SK-N-SH (cell line): ENCODE data around the gene PFKM. TPM values are rescaled to one million over a fixed set of nuclear protein-coding genes. Genes with fewer than 3 reads are reported as not detected.

Experiments used
- CTCF ChIA-PET: fragments of 300-600, 350-600 bp; formaldehyde crosslinking; extraction: SDS; loops from one replicate; lab custom pipeline; 2021; lab: Yijun Ruan, JAX
- POLR2A ChIA-PET: fragments of 350-600 bp; sonication (Branson Sonifier 250); formaldehyde crosslinking; extraction: SDS; loops from one replicate; lab custom pipeline; 2020; ENCODE audit warnings: antibody characterized with exemption, inconsistent platforms; lab: Yijun Ruan, JAX
- DNase-seq: peaks from one replicate; pipeline ENCODE4 v3.0.0; 2012
- H2AFZ ChIP-seq: fragments of 200-600 bp; sonication (generic); 2 replicates; pipeline ENCODE4 v1.8.1; 2016; ENCODE audit warnings: antibody characterized with exemption, mild to moderate bottlenecking, low read depth
- H3F3A ChIP-seq: fragments of 200-600 bp; sonication (generic); replicated peaks from 2 replicates; pipeline ENCODE3; 2016; ENCODE audit warnings: antibody characterized with exemption, mild to moderate bottlenecking; ENCODE audit not compliant: insufficient read depth
- H3K27ac ChIP-seq, 2 experiments: fragments of 200-500 bp in 1 of 2; fragments of 200-600 bp in 1 of 2; sonication (Bioruptor generic) in 1 of 2; sonication (generic), shearing (Covaris generic) in 1 of 2; 2 replicates each; pipeline versions ENCODE4 v1.5.1 to v1.6.1; 2014 to 2016; ENCODE audit warnings: low read depth in 2 of 2, inconsistent platforms in 1 of 2, low read length in 1 of 2, mild to moderate bottlenecking in 1 of 2, mixed read lengths in 1 of 2
- H3K27me3 ChIP-seq: fragments of 200-600 bp; sonication (generic), shearing (Covaris generic); 2 replicates; pipeline ENCODE4 v1.6.1; 2016; ENCODE audit warnings: mixed run types; ENCODE audit not compliant: insufficient read depth
- H3K36me3 ChIP-seq, 2 experiments: fragments of 200-500 bp in 1 of 2; fragments of 200-600 bp in 1 of 2; sonication (Bioruptor generic) in 1 of 2; sonication (generic) in 1 of 2; replicated peaks in 1 of 2; 2 replicates each; pipeline versions ENCODE3 to v1.5.1; 2014 to 2016; ENCODE audit warnings: low read length in 1 of 2, mild to moderate bottlenecking in 1 of 2; ENCODE audit not compliant: insufficient read depth in 2 of 2, control insufficient read depth in 1 of 2
- H3K4me1 ChIP-seq, 2 experiments: fragments of 200-500 bp in 1 of 2; fragments of 200-600 bp in 1 of 2; sonication (Bioruptor generic) in 1 of 2; sonication (generic), shearing (Covaris generic) in 1 of 2; 2 replicates each; pipeline versions ENCODE4 v1.5.1 to v1.6.1; 2014 to 2016; ENCODE audit warnings: low read depth in 1 of 2, low read length in 1 of 2, mixed run types in 1 of 2; ENCODE audit not compliant: insufficient read depth in 2 of 2, control insufficient read depth in 1 of 2
- H3K4me2 ChIP-seq: fragments of 200-600 bp; sonication (generic), shearing (Covaris generic); 2 replicates; pipeline ENCODE4 v1.6.1; 2017; ENCODE audit warnings: mixed run types
- H3K4me3 ChIP-seq, 2 experiments: fragments of 200-500 bp in 1 of 2; fragments of 200-600 bp in 1 of 2; sonication (Bioruptor generic) in 1 of 2; sonication (generic), shearing (Covaris generic) in 1 of 2; 2 replicates each; pipeline versions ENCODE4 v1.5.1 to v1.8.1; 2014 to 2016; ENCODE audit warnings: low read depth in 2 of 2, inconsistent platforms in 1 of 2, low read length in 1 of 2, mild to moderate bottlenecking in 1 of 2, mixed read lengths in 1 of 2, moderate library complexity in 1 of 2
- H3K79me2 ChIP-seq: fragments of 200-600 bp; sonication (generic); 2 replicates; pipeline ENCODE4 v1.8.1; 2017; ENCODE audit warnings: mild to moderate bottlenecking; ENCODE audit not compliant: insufficient read depth
- H3K9ac ChIP-seq: fragments of 200-600 bp; sonication (generic); 2 replicates; pipeline ENCODE4 v1.6.1; 2017; ENCODE audit warnings: mixed run types
- H3K9me2 ChIP-seq: fragments of 200-600 bp; sonication (generic); 2 replicates; pipeline ENCODE4 v1.6.1; 2017; ENCODE audit warnings: mixed run types
- H3K9me3 ChIP-seq: fragments of 200-600 bp; sonication (generic); 2 replicates; pipeline ENCODE4 v1.6.1; 2017; ENCODE audit warnings: mixed run types, mild to moderate bottlenecking, moderate library complexity
- H4K20me1 ChIP-seq: fragments of 200-600 bp; sonication (generic); 2 replicates; pipeline ENCODE4 v1.6.1; 2017; ENCODE audit warnings: mild to moderate bottlenecking, mixed run types; ENCODE audit not compliant: insufficient read depth
- EZH2phosphoT487 ChIP-seq: fragments of 200-600 bp; sonication (generic); IDR thresholded peaks from 2 replicates; pipeline ENCODE4 v1.6.1; 2017; ENCODE audit warnings: low read depth, mixed run types, mild to moderate bottlenecking, antibody characterized with exemption, moderate library complexity, borderline replicate concordance
- FOSL2 ChIP-seq: IDR thresholded peaks from 2 replicates; pipeline ENCODE4 v1.4.0; 2012; ENCODE audit warnings: low read depth, mild to moderate bottlenecking, moderate library complexity, borderline replicate concordance
- GABPA ChIP-seq: IDR thresholded peaks from 2 replicates; pipeline ENCODE4 v1.4.0; 2012; ENCODE audit warnings: low read depth, mild to moderate bottlenecking
- GATA2 ChIP-seq: sonication (generic); formaldehyde crosslinking; IDR thresholded peaks from 2 replicates; pipeline ENCODE4 v1.5.0; 2020; ENCODE audit warnings: mild to moderate bottlenecking, missing genetic modification reagents
- MEF2A ChIP-seq: IDR thresholded peaks from 2 replicates; pipeline ENCODE4 v1.4.0; 2012; ENCODE audit warnings: low read depth, borderline replicate concordance
- MXI1 ChIP-seq: IDR thresholded peaks from 2 replicates; pipeline ENCODE4 v1.6.1; 2012; ENCODE audit warnings: mild to moderate bottlenecking, low read depth, low read length, improper control_type of control experiment
- POLR2AphosphoS5 ChIP-seq: IDR thresholded peaks from 2 replicates; pipeline ENCODE4 v1.6.1; 2012; ENCODE audit warnings: low read depth, low read length
- RAD21 ChIP-seq: IDR thresholded peaks from 2 replicates; pipeline ENCODE4 v1.6.1; 2012; ENCODE audit warnings: mild to moderate bottlenecking, low read length
- RCOR1 ChIP-seq: fragments of 150-350 bp; IDR thresholded peaks from 2 replicates; pipeline ENCODE4 v1.6.1; 2017; ENCODE audit warnings: antibody characterized with exemption, low read length
- RFX5 ChIP-seq: IDR thresholded peaks from 2 replicates; pipeline ENCODE4 v1.6.1; 2012; ENCODE audit warnings: mild to moderate bottlenecking, improper control_type of control experiment, low read length
- RXRA ChIP-seq: IDR thresholded peaks from 2 replicates; pipeline ENCODE4 v1.4.0; 2012; ENCODE audit warnings: low read depth, mild to moderate bottlenecking, borderline replicate concordance
- SMC3 ChIP-seq: IDR thresholded peaks from 2 replicates; pipeline ENCODE4 v1.6.1; 2012; ENCODE audit warnings: low read depth, low read length, improper control_type of control experiment
- TAF1 ChIP-seq: IDR thresholded peaks from 2 replicates; pipeline ENCODE4 v1.6.1; 2012; ENCODE audit warnings: low read depth, mild to moderate bottlenecking, low read length, moderate library complexity, borderline replicate concordance
- TCF12 ChIP-seq: IDR thresholded peaks from 2 replicates; pipeline ENCODE4 v1.4.0; 2012
- TEAD4 ChIP-seq: IDR thresholded peaks from 2 replicates; pipeline ENCODE4 v1.4.0; 2012; ENCODE audit warnings: mild to moderate bottlenecking, borderline replicate concordance; ENCODE audit not compliant: insufficient read depth
- WGBS: methylation state at CpG from one replicate; pipeline ENCODE4 v1.1.6; 2017; ENCODE audit warnings: low lambda C conversion rate; 5-methylcytosine and 5-hydroxymethylcytosine counted together
- polyA plus RNA-seq, 3 experiments: library from polyadenylated mRNA; depleted of rRNA; stranded (reverse); fragments of >200 nt; gene quantifications; 2 replicates each; pipeline ENCODE4 v1.2.3, GENCODE V29; 2012
- TF ChIP-seq, protein P1 (sequence below): fragments of 150-350 bp; IDR thresholded peaks from 2 replicates; pipeline ENCODE4 v1.6.1; 2016; ENCODE audit warnings: mild to moderate bottlenecking, low read depth, low read length
- TF ChIP-seq, protein P2 (sequence below): fragments of 200-600 bp; sonication (generic); IDR thresholded peaks from 2 replicates; pipeline ENCODE4 v1.6.1; 2017; ENCODE audit warnings: antibody characterized with exemption, mild to moderate bottlenecking, moderate library complexity

Gene PFKM
- polyA plus RNA-seq, 1 of the 3 experiments (the other 2 are of a cell fraction): 85.0 TPM

DNA sequence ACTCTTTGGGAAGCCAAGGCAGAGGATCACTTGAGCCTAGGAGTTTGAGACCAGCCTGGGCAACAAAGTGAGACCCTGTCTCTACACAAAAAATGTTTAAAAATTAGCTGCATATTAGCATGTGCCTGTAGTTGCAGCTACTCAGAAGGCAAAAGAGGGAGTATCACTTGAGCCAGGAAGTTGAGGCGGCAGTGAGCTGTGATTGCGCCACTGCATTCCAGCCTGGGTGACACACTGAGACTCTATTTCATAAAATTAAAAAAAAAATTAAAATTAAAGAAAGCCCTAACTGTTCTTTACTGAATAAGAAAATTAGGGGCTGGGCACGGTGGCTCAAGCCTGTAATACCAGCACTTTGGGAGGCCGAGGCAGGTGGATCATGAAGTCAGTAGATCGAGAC, 40.3 kb upstream of the PFKM start:
- Histone ChIP-seq H3F3A (no peaks in the 10 kb centered on the region), H2AFZ (no peak overlapping the region), H3K27me3 (no peaks in the 10 kb centered on the region), H3K9me2 (no peaks in the 10 kb centered on the region), H4K20me1 (no peaks in the 10 kb centered on the region), H3K4me1 (no peaks in the 10 kb centered on the region), H3K9me3 (0 out of 2 replicates have a peak, but pooled peaks cover 6% of the 10 kb centered on the region), H3K27ac (no peak overlapping the region), H3K4me3 (no peak overlapping the region), H3K36me3 (peaks cover 40 to 58% of the 10 kb centered on the region in 2 experiments), H3K79me2 (no peaks in the 10 kb centered on the region), H3K9ac (no peak overlapping the region), H3K4me2 (no peak overlapping the region)
- WGBS: 87% methylated on average over 5 of the region's 5 CpGs
- TF ChIP-seq TEAD4 (no peak), RFX5 (no peak), GABPA (no peak), MEF2A (no peak), RCOR1 (no peak), MXI1 (no peak)
- CTCF ChIA-PET: interaction anchor here (1.7 kb wide), 1 partner anchor 539 kb away, joined by 3 read pairs; no protein-coding TSS in a partner anchor
- DNase-seq: no peak
- POLR2A ChIA-PET: no interaction called here

DNA sequence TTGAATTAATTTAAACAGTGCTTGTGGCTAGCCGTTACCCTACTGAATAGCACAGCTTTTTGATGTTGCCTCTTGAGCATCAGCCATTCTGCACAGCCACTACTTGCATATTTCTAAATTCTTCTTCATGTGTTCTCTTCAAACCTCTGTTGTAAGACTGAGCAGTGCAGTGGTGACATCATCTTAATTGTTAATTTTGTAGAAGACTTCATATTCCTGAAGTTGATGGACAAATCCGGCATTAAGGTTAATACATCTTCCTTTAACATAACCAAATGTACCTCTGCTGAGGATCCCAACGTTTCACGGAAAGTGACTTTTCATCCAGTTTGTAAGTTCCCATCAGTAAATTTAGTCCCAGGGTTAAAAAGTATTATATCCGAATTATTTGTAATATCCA, 38.9 kb upstream of the PFKM start:
- H3K36me3 ChIP-seq: peaks cover 40 to 59% of the 10 kb centered on the region in 2 experiments
- H3K9me2 ChIP-seq: no peaks in the 10 kb centered on the region
- H3K27me3 ChIP-seq: no peaks in the 10 kb centered on the region
- CTCF ChIA-PET: no interaction called here
- H3K4me2 ChIP-seq: no peak overlapping the region
- no peak overlapping the region for H3K4me3 ChIP-seq
- WGBS: 89% methylated on average over 5 of the region's 5 CpGs
- H3K4me1 ChIP-seq: no peaks in the 10 kb centered on the region
- H3K9me3 ChIP-seq: 0 out of 2 replicates have a peak, but pooled peaks cover 6% of the 10 kb centered on the region
- no peak for DNase-seq
- POLR2A ChIA-PET: no interaction called here
- no peaks in the 10 kb centered on the region for H3K79me2 ChIP-seq
- H4K20me1 ChIP-seq: no peaks in the 10 kb centered on the region
- H3K27ac ChIP-seq: no peak overlapping the region
- H3K9ac ChIP-seq: no peak overlapping the region
- no peak overlapping the region for H2AFZ ChIP-seq
- TF ChIP-seq TAF1: no peak
- TF ChIP-seq EZH2phosphoT487: no peak
- TF ChIP-seq, protein P1, sequence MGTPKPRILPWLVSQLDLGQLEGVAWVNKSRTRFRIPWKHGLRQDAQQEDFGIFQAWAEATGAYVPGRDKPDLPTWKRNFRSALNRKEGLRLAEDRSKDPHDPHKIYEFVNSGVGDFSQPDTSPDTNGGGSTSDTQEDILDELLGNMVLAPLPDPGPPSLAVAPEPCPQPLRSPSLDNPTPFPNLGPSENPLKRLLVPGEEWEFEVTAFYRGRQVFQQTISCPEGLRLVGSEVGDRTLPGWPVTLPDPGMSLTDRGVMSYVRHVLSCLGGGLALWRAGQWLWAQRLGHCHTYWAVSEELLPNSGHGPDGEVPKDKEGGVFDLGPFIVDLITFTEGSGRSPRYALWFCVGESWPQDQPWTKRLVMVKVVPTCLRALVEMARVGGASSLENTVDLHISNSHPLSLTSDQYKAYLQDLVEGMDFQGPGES: no peak
- no peak for TF ChIP-seq RFX5
- no peak for TF ChIP-seq TCF12
- no peak for TF ChIP-seq SMC3
- TF ChIP-seq RXRA: no peak
- TF ChIP-seq GATA2 (CRISPR knock-in tag): no peak
- TF ChIP-seq FOSL2: no peak
- no peak for TF ChIP-seq TEAD4
- TF ChIP-seq POLR2AphosphoS5: no peak
- no peak for TF ChIP-seq GABPA
- TF ChIP-seq MXI1: no peak
- TF ChIP-seq MEF2A: no peak
- no peak for TF ChIP-seq RAD21
- TF ChIP-seq, protein P2, sequence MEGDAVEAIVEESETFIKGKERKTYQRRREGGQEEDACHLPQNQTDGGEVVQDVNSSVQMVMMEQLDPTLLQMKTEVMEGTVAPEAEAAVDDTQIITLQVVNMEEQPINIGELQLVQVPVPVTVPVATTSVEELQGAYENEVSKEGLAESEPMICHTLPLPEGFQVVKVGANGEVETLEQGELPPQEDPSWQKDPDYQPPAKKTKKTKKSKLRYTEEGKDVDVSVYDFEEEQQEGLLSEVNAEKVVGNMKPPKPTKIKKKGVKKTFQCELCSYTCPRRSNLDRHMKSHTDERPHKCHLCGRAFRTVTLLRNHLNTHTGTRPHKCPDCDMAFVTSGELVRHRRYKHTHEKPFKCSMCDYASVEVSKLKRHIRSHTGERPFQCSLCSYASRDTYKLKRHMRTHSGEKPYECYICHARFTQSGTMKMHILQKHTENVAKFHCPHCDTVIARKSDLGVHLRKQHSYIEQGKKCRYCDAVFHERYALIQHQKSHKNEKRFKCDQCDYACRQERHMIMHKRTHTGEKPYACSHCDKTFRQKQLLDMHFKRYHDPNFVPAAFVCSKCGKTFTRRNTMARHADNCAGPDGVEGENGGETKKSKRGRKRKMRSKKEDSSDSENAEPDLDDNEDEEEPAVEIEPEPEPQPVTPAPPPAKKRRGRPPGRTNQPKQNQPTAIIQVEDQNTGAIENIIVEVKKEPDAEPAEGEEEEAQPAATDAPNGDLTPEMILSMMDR: no peak
- no peaks in the 10 kb centered on the region for H3F3A ChIP-seq
